ENCODE measurements around the gene APOL4.

Gene APOL4

DNA sequence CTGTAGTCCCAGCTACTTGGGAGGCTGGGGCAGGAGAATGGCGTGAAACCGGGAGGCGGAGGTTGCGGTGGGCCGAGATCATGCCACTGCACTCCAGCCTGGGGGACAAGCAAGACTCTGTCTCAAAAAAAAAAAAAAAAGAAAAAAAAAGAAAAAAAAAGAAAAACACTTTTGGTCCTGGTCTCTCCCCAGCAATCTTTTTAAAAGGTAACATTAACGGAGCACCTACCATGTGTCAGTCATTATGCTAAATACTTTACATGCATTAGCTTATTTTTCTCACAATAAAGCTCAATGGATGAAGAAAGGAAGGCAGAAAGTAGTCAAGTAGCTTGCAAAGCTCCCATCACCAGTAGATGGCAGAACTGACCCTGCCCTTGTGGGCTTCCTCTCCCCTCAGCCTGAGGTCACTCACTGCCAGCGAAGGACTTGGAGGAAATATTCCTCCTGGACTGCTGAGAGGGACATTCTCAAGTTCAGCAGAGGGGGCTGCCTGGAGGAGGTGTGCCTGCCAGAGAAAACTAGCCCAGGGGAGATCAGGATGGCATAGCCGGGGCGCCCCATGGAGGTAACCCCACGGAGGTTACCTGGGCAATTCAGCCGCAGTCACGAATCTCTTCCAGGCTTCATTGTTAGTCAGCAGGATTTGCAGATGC is 56.6 kb downstream of the APOL4 start:
- Histone ChIP-seq H3K4me3 (ENCODE audit: low read depth in 1 of 2, low read length in 1 of 2) (no peak overlapping the region), H3K9me3 (no peaks in the 10 kb centered on the region), H3K36me3 (no peaks in the 10 kb centered on the region), H3K27me3 (peaks cover 5% of the 10 kb centered on the region), H3K4me1 (ENCODE audit: control insufficient read depth in 1 of 2, insufficient read depth in 1 of 2, low read depth in 1 of 2, low read length in 1 of 2) (peaks cover 10 to 12% of the 10 kb centered on the region in 2 experiments), H3K27ac (no peak overlapping the region)
- TF ChIP-seq, protein P1, sequence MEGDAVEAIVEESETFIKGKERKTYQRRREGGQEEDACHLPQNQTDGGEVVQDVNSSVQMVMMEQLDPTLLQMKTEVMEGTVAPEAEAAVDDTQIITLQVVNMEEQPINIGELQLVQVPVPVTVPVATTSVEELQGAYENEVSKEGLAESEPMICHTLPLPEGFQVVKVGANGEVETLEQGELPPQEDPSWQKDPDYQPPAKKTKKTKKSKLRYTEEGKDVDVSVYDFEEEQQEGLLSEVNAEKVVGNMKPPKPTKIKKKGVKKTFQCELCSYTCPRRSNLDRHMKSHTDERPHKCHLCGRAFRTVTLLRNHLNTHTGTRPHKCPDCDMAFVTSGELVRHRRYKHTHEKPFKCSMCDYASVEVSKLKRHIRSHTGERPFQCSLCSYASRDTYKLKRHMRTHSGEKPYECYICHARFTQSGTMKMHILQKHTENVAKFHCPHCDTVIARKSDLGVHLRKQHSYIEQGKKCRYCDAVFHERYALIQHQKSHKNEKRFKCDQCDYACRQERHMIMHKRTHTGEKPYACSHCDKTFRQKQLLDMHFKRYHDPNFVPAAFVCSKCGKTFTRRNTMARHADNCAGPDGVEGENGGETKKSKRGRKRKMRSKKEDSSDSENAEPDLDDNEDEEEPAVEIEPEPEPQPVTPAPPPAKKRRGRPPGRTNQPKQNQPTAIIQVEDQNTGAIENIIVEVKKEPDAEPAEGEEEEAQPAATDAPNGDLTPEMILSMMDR (IDR thresholded peaks at IDR 0.05), result no peak

DNA sequence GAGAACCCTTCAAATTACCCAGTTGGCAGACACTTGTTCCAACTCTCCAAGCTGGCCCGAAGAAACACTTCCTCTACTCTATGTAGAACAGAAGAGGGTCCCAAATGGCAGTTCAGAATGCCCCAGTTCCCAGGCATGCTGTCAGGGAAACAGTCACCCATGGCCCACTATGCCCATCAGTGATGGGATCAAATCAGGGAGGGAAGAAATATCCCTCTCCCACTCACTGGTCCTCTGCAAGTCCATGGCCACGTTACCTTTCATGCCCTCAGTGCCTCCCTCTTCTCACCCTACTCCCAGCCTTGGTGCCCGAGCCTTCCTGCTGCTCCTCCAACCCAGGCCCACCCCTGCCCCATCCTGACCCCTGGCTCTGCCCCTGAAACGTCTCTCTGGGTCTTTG is 57.7 kb downstream of the APOL4 start:
- Histone ChIP-seq H3K36me3 (no peaks in the 10 kb centered on the region), H3K9me3 (no peaks in the 10 kb centered on the region), H3K4me1 (ENCODE audit: control insufficient read depth in 1 of 2, insufficient read depth in 1 of 2, low read depth in 1 of 2, low read length in 1 of 2) (peaks cover 2 to 3% of the 10 kb centered on the region in 2 experiments), H3K27ac (no peak overlapping the region), H3K27me3 (peaks cover 5% of the 10 kb centered on the region), H3K4me3 (ENCODE audit: low read depth in 1 of 2, low read length in 1 of 2) (no peak overlapping the region)
- TF ChIP-seq, protein P1 (IDR thresholded peaks at IDR 0.05), result no peak

DNA sequence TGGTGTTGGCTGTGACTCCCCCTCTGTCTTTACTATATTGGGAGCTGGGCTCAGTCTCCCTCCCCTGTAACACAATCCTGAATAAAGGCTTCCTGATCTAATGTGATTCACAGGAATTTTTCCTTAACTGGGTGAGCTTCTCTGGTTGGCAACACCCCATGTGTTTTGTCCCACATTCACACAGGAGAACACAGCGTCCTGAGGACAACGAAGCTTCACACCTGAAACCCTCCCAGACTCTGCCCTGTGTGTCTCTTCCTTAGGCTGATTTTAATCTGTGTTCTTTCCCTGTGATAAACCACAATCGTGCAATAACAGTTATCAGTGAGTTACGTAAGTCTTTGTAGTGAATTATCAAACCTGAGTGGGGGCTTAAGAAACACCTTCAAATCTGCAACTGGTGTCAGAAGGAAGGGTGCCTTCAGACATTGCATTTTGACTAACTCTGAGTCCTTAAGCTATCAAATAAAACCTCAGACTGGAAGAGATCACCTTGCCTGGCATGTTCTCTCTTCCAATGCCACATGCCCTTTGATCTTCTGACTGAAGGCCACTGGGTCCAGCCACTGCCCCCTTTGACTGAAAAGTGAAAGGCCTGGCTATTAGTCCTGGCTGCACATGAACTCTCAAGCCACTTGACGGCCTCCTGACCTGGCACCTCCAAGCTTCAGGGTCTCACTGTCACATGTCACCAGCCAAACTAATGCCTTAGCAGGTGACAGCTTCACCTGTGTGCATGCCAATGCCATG is 58.4 kb downstream of the APOL4 start:
- H3K4me1 ChIP-seq (ENCODE audit: control insufficient read depth in 1 of 2, insufficient read depth in 1 of 2, low read depth in 1 of 2, low read length in 1 of 2), result no peaks in the 10 kb centered on the region
- H3K9me3 ChIP-seq, result no peaks in the 10 kb centered on the region
- H3K4me3 ChIP-seq (ENCODE audit: low read depth in 1 of 2, low read length in 1 of 2), result no peak overlapping the region
- H3K36me3 ChIP-seq, result no peaks in the 10 kb centered on the region
- peaks cover 5% of the 10 kb centered on the region for H3K27me3 ChIP-seq
- TF ChIP-seq, protein P1 (IDR thresholded peaks at IDR 0.05), result no peak
- no peak overlapping the region for H3K27ac ChIP-seq

DNA sequence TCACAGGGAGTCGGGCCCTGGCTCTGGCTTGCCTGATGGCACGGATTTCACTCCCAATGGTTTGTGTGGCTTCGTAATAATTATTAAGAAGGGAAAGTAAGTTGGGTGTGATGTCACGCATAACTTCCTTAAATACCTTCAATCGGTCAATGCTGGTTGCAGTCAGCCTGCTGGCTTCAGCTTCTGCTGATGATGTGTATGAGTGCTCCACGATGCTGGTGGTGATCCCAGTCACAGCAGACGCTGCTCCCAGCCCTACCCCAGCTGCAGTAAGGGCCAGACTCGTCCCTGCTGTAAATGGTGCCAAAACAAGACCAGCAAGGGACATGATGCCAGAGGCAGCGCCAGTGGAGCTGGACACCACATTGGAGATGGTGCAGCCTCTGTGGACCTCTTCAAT is 60.1 kb downstream of the APOL4 start:
- Histone ChIP-seq H3K27ac (no peak overlapping the region), H3K36me3 (no peaks in the 10 kb centered on the region), H3K27me3 (peaks cover 5% of the 10 kb centered on the region), H3K9me3 (no peaks in the 10 kb centered on the region), H3K4me1 (ENCODE audit: control insufficient read depth in 1 of 2, insufficient read depth in 1 of 2, low read depth in 1 of 2, low read length in 1 of 2) (no peaks in the 10 kb centered on the region), H3K4me3 (ENCODE audit: low read depth in 1 of 2, low read length in 1 of 2) (no peak overlapping the region)
- TF ChIP-seq, protein P1 (IDR thresholded peaks at IDR 0.05), result no peak
